Measurements from ENCODE around the gene HEG1.

Gene HEG1

DNA sequence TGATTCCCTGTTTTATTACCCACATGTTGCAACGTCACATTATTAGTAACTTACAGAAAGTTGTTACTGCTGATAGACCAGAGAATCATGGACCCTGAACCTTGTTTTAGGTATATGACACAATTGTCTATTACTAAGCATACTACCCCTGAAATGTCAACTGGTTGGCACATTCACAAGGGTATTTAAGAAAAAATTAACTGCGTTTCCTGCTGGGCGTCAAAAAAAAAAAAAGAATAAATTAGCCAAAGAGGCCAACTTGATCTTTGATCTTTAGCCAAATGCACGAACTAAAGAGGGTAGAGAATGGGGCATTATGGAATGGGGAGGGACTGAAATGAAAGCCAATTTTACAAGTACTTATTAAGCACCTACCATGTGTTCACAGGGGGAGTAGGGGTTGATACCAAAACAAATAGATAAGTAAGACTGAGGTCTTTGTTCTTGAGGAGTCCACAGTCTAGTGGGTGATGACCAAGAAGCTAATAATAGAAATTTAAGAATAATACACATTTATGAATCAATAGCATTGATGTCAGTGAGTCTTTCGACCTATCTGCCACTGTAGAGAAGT is 103.4 kb downstream of the HEG1 start:
- no peak for DNase-seq (ENCODE audit: low read depth in 2 of 2)

DNA sequence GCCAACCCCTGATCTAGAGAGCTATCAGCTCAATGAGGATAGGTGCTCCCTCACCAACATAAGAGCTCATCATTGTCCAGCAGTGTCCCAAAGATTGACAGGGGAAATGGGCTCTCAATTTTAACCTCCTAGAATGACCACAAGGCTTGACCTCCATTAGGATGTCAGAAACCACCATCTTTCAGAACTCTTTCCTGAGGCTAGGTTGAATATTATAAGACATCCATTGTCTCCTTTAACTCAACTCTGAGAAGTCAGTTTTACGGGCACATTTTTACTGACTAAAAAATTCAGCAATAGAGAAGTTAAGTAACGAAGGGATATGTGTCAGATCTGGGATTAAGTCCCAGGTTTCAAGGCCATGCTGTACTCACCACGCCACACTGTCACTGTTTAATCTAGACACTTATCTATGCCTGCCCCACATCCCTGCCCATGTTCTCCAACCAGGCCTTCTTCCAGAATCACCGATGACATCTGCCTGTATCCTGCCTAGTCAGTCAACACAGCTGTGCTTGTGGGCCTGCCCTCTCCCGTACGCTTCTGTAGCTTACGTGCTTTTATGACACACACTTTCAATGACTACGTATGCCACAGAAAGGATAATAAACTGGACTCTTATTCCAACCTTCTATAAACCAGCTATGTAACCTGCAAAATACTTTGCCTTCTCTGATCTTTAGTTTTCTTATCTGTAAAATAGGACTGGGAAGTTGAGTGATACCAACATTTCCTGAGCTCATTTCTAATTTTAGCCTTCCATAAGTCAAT is 104.1 kb downstream of the HEG1 start:
- DNase-seq (ENCODE audit: low read depth in 2 of 2), result no peak

DNA sequence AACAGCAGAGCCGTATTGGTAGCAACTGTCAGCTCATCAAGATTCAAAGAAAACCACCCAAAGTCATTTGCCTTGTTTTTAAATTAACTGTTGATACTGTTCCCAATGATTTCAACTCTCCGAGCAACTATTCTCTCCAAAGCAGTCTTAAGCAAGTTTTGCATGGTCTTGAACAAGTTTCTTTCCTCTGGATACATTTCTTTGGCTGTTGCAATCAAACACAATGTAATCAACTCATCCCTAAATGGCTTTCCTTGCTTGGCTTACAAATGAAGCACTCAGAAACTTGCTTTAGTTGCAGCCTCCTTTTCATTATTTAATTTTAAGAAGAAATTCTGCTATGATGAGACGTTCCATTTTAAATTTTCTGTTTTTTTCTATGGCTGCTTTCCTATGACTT is 105.8 kb downstream of the HEG1 start:
- no peak for DNase-seq (ENCODE audit: low read depth in 2 of 2)

DNA sequence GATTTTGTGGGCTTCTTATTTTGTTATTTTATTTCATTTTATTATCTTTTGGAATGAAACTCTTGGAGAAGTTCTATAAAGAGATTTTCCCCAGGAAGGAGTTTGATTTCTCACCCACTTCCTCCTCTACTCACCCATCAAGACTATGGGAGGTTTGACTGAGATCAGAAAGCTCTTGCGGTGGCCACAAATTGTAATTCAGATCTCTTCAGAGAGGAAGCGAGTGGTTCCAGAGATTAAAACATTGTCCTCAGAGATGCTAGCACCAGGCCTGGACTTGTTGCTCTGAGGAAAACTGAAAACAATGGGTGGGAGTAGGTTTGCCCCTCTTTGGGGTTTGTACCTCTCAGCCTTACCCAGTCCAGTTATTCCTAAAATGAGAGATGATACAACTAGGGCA is 113.2 kb downstream of the HEG1 start:
- DNase-seq (ENCODE audit: low read depth in 2 of 2), result no peak

DNA sequence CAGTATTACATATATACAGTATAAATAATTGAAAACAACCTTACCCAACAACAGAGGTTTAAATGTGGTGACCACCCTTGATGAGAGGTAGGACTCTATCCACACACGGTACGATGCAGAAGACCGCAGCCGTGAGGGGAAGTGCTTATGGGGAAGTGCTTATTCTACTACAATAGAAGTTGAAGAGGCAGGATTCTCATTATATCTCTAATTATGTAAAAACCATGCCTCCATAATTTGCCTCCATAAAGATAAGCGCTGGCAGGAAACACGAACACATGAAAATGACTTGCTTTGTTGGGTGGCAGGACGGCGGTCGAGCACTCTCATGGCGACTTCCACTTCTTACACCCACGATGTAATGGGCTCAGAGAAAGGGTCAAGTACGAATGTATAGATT is 114.0 kb downstream of the HEG1 start:
- no peak for DNase-seq (ENCODE audit: low read depth in 2 of 2)

DNA sequence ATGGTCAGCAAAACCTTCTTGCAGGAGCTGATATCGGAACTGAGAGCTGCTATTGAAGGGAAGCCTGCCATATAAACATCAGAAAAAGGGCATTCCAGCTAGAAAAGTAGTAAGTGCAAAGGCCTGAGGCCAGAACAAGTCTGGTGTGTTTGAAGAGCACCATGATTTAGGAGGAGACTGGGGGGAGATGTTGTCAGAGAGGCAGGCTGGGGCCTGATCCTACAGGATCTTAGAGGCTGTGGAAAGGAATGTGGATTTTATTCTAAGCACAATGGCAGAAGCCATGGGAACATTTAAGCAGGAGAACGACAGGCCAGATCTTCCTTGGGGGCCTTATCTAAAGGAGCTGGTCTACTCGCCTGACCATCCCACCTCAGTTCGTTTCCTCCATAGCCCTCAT is 116.1 kb downstream of the HEG1 start:
- no peak for DNase-seq (ENCODE audit: low read depth in 2 of 2)

DNA sequence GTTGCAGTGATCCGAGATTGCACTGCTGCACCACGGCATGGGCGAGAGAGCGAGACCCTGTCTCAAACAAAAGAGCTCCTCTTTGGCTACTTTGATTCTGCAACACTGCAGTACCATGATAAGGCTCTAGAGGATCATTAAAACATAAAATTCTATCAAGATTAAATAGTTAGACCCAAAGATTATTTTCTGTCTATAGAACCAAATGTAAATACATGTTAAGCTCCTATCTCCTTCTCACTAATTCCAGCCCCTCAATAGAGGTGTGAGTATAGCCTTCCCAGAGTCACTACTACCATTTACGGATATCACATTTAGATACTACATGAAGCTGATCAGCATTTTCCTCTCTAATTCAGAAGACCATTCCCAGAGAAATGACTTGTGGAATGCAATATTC is 116.9 kb downstream of the HEG1 start:
- DNase-seq (ENCODE audit: low read depth in 2 of 2), result no peak

DNA sequence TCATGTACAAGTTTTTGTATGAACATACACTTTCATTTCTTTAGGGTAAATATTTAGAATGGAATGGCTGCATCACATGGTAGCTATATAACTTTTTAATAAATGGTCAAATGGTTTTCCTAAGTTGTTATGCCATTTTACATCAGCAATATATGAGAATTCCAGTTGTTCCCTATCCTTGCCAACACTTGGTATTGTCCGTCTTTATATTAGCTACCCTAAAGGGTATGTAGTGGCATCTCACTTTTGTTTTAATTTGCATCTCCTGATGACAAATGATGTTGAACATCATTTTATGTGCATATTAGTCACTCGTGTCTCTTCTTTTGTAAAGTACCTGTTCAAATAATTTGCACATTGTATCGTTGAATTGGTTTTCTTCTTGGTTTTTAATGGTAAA is 118.7 kb downstream of the HEG1 start:
- no peak for DNase-seq (ENCODE audit: low read depth in 2 of 2)

DNA sequence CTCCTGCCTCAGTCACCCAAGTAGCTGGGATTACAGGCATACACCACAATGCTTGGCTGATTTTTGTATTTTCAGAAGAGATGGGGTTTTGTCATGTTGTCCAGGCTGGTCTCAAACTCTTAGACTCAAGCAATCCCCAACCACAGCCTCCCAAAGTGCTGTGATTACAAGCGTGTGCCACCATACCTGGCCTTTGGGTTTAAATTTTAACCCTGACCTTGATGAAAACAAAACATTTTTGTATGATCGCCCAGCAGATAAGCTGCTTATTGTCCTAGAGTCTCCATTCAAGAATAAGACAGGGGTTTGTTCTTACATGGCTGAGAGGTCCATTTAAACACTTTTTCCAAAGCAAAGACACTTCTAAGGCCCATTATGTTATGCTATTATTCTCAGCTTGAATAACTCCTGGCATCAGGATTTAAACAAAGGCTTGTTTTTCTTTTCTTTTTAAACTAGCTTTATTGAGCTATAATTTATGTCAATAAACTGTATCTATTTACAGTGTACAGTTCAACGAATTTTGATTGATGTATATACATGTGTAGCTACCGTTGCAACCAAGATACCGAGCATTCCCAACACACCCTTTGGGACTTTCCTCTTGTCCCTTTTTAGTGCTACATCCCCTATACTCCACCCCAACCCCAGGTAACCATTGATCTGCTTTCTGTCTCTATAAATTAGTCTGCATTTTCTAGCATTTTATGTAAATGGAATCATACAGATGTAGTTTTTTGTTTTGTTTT is 119.8 kb downstream of the HEG1 start:
- no peak for DNase-seq (ENCODE audit: low read depth in 2 of 2)

DNA sequence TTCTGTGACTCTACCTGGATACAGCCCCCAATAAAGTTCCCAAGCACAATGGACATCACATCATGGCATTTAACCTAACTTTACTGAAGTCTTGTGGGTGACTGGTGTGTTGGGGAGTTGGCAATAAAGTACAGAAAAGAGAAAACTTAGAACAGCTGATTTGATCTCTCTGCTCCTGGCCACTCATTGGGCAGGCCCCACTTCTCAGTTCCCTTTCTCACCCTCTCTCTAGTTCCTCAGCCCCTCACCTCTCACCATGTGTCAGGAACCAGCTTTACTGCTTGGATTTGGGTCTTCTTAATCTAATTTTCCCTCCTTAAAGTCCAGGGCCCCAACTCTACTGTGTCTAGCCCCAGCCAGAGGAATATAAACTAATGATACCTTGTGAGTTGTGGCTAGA is 120.5 kb downstream of the HEG1 start:
- no peak for DNase-seq (ENCODE audit: low read depth in 2 of 2)

DNA sequence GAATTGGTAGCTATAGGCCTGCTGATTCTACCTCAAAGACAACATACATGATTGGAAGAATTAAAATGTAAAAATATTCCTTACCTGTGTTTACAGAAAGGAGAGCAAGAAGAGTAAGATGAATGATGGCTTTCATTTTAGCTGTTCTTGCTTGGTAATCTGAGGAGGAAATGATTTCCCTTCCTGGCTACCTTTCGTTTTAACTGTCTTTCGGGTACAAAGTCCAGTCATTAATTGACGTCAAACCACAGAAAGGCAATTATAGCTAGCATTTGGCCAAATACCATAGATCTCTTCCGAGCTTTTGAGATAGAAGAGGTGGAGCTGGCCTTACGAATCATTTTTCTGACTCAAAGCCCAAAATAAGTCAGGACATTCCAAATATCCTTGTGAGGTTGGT is 121.2 kb downstream of the HEG1 start, which contains the start of gene MUC13:
Gene MUC13 (minus strand): TSS at position 175 of the 400 bp plus-strand sequence. CDS start 39 bp downstream, at position 136.
- DNase-seq (ENCODE audit: low read depth in 2 of 2), result no peak

DNA sequence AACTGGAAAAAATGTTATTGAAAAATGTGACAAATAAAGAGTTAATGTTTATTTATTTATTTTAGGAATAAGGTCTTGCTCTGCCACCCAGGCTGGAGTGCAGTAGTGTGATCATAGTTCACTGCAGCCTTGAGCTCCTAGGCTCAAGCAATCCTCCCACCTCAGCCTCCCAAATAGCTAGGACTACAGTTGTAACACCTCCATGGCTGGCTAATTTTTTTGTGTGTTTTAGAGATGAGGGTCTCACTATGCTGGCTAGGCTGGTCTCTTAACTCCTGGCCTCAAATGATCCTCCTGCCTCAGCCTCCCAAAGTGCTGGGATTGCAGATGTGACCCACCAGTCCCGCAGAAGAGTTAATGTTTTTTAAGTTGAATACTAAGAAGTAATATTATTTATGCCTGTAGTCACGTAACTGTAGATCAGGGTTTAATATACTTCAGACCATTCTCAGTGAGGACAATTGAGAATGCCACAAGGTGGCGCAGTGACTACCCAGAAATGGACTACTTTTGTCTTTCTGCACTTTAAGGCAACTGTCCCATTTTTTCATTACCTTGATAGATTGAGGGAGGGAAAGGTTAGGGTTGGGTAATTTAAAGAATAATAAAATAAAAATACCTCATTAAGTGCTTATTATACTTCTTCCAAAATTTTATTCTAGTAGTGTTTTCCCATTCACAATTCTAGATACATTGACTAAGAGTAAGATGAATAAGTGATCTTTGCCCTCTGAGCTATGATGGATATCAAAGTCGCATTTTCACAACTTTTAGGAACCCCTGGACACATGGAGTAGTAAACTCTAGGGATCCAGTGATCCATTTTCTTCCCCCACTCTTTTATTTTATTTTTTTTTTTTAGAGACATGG is 127.2 kb downstream of the HEG1 start:
- peak in 1 of 2 donors; percentile 30 for DNase-seq (ENCODE audit: low read depth in 2 of 2)

DNA sequence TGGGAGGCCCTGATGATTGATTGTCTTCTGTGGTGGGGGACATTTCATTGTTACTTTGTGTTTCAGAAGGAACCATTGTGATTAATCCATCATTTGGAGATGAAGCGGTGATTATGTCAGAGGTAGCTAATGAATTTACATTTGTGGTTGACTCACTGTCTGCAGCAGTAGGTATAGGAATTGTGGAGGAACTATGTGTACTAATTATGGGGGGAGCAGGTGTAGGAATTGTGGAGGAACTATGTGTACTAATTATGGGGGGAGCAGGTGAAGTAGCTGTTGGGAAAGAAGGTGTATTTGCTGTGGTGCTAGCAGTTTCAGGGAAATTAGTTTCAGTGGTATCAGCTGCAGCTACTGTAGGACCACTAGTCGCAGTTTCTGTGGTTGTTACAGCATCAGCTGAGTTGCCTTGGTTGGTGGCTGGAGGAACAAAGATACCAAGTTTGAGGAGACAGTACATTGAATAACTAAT is 128.2 kb downstream of the HEG1 start:
- DNase-seq (ENCODE audit: low read depth in 2 of 2), result no peak

DNA sequence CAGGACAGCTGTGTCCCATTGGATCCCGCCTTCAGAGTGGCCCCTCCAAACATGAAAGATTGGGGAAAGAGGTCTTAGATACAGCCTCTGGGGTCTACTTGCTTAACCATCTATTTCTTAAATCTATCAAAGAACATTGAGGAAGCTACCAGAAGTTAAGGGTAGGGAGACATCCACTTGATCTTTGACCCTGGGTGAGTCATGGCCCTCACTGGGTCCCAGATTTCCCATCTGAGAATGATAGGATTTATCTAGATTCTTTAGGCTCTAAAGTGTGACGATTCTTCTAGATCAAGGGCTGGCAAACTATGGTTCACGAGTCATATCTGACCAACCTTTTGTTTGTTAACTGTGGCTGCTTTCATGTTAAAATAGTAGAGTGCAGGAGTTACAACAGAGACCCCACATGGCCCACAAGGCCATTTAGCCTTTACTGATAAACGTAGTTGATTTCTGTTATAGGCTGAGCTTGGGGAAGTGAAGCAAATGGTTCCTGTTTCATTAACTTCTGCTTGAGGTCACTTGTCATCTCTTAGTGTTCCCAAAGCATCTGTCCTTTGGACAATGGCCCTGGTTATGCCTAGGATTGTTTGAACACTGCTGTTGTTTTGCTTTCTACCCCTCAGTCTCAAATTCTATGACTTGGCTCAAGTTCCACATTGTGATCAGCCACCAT is 129.2 kb downstream of the HEG1 start:
- no peak for DNase-seq (ENCODE audit: low read depth in 2 of 2)

DNA sequence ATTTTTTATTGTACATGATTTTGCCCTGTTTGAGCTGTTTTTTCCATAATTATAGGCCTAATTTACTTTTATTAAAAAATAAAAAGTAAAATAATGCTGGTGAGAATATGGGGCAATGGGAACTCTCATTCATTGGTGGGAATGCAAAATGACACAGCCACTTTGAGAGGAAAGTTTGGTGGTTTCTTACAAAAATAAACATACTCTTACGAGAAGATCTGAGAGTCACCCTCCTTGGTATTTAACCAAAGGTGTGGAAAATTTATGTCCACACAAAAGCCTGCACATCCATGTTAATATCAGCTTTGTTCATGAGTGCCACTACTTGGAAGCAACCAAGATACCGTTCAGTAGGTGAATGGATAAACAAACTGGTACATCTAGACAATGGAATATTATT is 131.1 kb downstream of the HEG1 start:
- DNase-seq (ENCODE audit: low read depth in 2 of 2), result no peak

DNA sequence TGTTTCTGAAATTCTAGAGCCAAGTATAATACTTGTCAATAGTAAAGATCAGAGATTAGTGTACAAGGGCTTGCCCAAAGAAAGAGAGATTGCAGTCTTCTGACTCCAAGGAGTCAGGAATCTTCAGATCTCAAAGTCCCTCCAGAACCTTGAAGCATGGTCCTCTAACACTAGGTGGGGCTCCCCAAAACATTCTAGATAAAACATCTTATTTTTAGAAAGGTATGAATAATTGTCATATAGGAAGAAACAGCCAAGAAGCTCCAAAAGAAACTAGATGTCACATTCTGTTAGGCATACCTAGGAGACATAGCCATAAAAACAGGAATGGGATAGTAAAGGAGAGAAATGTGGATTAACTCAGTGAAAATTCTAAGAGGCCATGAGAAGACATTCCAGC is 132.0 kb downstream of the HEG1 start:
- no peak for DNase-seq (ENCODE audit: low read depth in 2 of 2)

DNA sequence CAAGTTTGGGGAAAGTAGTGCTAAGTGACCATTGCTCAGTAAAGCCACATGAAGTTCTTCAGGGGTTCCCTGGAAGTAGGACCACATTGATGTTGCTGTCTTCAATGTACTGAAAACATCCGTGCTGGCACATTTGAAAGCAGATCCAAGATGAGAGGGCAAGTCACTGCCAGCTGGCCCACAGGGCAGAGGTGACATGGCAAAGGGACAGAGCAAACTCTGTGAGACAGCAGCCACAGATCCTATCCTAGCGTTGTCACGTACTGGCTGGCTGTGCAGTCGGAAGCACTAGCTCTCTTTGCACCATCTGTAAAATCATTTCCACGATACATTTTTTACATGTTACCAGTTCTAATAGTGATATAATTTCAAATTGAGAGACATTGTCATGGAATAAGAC is 135.1 kb downstream of the HEG1 start:
- no peak for DNase-seq (ENCODE audit: low read depth in 2 of 2)

DNA sequence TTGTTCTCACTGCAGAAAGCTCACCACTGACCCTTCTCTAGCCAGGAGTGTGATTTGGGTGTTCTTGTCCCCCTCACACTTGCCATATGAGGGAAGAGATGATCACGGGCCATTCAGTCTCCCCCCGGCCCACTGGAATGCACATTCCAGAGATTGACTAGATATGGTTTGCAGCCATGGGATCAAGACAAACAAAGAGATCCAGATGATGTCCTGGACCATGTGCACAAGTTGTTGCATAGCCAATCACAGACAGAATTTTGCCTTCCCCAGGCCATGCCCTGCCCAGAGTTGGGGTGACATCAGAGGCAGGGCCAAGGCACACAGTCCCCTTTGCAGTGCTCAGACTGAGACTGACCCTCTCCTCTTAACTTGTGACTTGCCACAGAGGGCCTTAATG is 136.0 kb downstream of the HEG1 start:
- DNase-seq (ENCODE audit: low read depth in 2 of 2), result no peak

DNA sequence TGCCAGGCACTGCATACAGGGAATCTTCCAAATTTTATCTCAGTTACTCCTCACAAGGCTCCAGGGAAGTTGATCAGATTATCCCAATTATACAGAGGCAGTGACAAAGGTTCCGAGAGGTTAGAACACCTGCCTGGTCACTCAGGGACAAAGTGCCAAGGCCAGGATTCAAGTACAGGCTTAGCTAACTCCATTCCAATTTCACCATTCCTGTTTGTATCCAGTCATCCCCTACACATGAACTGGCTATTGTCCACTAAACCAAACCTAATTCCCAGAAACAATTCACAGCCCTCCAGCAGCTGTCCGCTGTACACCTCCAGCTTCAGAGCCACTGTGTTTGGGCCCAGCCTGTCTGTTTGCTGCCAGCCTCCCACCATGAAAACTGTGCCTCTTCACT is 137.3 kb downstream of the HEG1 start:
- DNase-seq (ENCODE audit: low read depth in 2 of 2), result no peak

DNA sequence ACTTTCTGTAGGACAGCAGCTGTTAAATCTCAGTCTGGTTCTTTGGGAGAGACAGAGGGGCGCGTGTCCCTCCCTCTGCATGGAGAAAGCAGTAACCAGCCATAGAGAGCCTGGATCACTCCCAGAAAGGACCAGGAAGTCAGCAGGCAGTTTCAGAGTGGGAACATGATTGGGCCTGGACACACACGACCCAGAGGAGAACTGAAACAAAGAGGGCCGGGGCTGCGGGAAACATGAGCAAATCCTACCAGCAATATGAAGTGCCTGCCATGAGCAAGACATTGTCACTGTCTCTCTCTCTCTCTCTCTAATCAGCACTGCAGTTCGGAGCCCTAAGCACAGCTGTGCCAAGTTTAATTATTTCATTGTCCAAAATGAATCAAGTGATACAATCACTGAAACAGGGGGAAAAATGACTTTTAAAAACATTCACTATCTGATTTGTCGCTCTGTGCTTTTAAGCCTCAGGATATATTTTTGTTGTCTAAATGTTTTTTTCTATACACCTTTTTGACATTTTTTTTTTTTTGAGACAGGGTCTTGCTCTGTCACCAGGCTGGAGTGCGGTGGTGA is 138.9 kb downstream of the HEG1 start:
- no peak for DNase-seq (ENCODE audit: low read depth in 2 of 2)
